Erythroblast (primary cell): ENCODE measurements around the gene PDE4D.

Source experiments
- GATA1 ChIP-seq: IDR thresholded peaks from 2 replicates; pipeline ENCODE4 v1.6.1; 2011; ENCODE audit warnings: low read depth, mild to moderate bottlenecking, control low read depth, low read length, moderate library complexity
- POLR2A ChIP-seq: IDR thresholded peaks from 2 replicates; pipeline ENCODE4 v1.6.1; 2011; ENCODE audit warnings: mild to moderate bottlenecking, low read length

- TF ChIP-seq POLR2A (no peak), GATA1 (no peak)
Observed at GRCh38 chr5:59763541-59763940, 130.0 kb downstream of the PDE4D start.
